ENCODE data around the gene PPFIA4. TPM values are rescaled to one million over a fixed set of nuclear protein-coding genes. Genes with fewer than 3 reads are reported as not detected.

The PPFIA4 gene
- total and polyA plus RNA-seq, 2 donors (not counting 3 experiments of a cell fraction or from before 2014, with no cell fraction given): 0.17 to 0.22 TPM

- H3K4me3 ChIP-seq (replicated peaks in 1 of 3; ENCODE audit: insufficient read depth in 1 of 3, low read depth in 1 of 3, low read length in 3 of 3): no peak overlapping the region
- no peak for FAIRE-seq
- H3K27me3 ChIP-seq (ENCODE audit: control insufficient read depth in 2 of 2, insufficient read depth in 2 of 2, low read length in 2 of 2): peaks cover 39 to 48% of the 10 kb centered on the region in 2 experiments
- DNase-seq (ENCODE audit: low read depth, low spot score): no peak
- no peak for TF ChIP-seq POLR2A (IDR thresholded peaks at IDR 0.05; ENCODE audit: low read depth, low read length)
- TF ChIP-seq MAX (IDR thresholded peaks at IDR 0.05; ENCODE audit: insufficient read depth, insufficient read length): no peak
- no peak for TF ChIP-seq GATA2 (IDR thresholded peaks at IDR 0.05; ENCODE audit: insufficient read depth, insufficient read length, low read depth, low read length)
- TF ChIP-seq FOS (IDR thresholded peaks at IDR 0.05; ENCODE audit: borderline replicate concordance, insufficient read depth, low read length): no peak
- TF ChIP-seq EZH2 (IDR thresholded peaks at IDR 0.05; ENCODE audit: borderline replicate concordance, low read depth, low read length, severe bottlenecking): no peak
- TF ChIP-seq POLR2AphosphoS5 (IDR thresholded peaks at IDR 0.05; ENCODE audit: insufficient read depth, low read depth, low read length): no peak
- no peak for TF ChIP-seq JUN (IDR thresholded peaks at IDR 0.05; ENCODE audit: borderline replicate concordance, insufficient read depth, insufficient read length, low read depth)
- TF ChIP-seq MYC (IDR thresholded peaks at IDR 0.05; ENCODE audit: low read depth, low read length): no peak
- no peak for TF ChIP-seq CTCF (IDR thresholded peaks at IDR 0.05; ENCODE audit: extremely low read depth in 1 of 2, insufficient read depth in 1 of 2, low read depth in 1 of 2, low read length in 2 of 2)
- no peak overlapping the region for H3K9ac ChIP-seq (replicated peaks; ENCODE audit: extremely low read depth, insufficient read depth, low read length)
- H2AFZ ChIP-seq (ENCODE audit: low read depth, low read length): no peak overlapping the region
- no peak overlapping the region for H3K27ac ChIP-seq (ENCODE audit: insufficient read depth, low read depth, low read length)
- H3K4me1 ChIP-seq (ENCODE audit: control insufficient read depth, extremely low read depth, insufficient read depth, low read length): no peaks in the 10 kb centered on the region
- dilution Hi-C loops (cut with MboI; ENCODE audit: extremely low pct_ligation_motif_present, low sequenced_read_pairs) (no loop called here), intact Hi-C loops (cut with micrococcal nuclease) (no loop called here)
- no peaks in the 10 kb centered on the region for H3K9me1 ChIP-seq (replicated peaks; ENCODE audit: control insufficient read depth, extremely low read depth, insufficient read depth, low read length)
- H3K36me3 ChIP-seq (ENCODE audit: control insufficient read depth in 2 of 2, extremely low read depth in 1 of 2, insufficient read depth in 2 of 2, low read length in 2 of 2): no peaks in the 10 kb centered on the region
- POLR2A ChIA-PET: no interaction called here
- BruUV-seq (replicated peaks): no TSS peak
- no peaks in the 10 kb centered on the region for H4K20me1 ChIP-seq (replicated peaks; ENCODE audit: control insufficient read depth, extremely low read depth, insufficient read depth, low read length)
- no peaks in the 10 kb centered on the region for H3K9me3 ChIP-seq (replicated peaks; ENCODE audit: control insufficient read depth, insufficient read depth, low read length)
- H3K4me2 ChIP-seq (ENCODE audit: insufficient read depth, low read length): no peak overlapping the region
- H3K79me2 ChIP-seq (ENCODE audit: control insufficient read depth, insufficient read depth, low read length): no peaks in the 10 kb centered on the region
- CTCF ChIA-PET: interaction anchor here (1.2 to 1.6 kb wide), 2 partner anchors 13 to 195 kb away, joined by 4 read pairs; no protein-coding TSS in a partner anchor
Measured at GRCh38 chr1:203072002-203072602, 45.8 kb downstream of the PPFIA4 start.

Data from endothelial cell of umbilical vein (primary cell).